Measurements from ENCODE around the gene HOXB5. TPM values are rescaled to one million over a fixed set of nuclear protein-coding genes. Genes with fewer than 3 reads are reported as not detected.

The HOXB5 gene
- total RNA-seq, 1 experiment from 2014 or later, result not detected

DNA sequence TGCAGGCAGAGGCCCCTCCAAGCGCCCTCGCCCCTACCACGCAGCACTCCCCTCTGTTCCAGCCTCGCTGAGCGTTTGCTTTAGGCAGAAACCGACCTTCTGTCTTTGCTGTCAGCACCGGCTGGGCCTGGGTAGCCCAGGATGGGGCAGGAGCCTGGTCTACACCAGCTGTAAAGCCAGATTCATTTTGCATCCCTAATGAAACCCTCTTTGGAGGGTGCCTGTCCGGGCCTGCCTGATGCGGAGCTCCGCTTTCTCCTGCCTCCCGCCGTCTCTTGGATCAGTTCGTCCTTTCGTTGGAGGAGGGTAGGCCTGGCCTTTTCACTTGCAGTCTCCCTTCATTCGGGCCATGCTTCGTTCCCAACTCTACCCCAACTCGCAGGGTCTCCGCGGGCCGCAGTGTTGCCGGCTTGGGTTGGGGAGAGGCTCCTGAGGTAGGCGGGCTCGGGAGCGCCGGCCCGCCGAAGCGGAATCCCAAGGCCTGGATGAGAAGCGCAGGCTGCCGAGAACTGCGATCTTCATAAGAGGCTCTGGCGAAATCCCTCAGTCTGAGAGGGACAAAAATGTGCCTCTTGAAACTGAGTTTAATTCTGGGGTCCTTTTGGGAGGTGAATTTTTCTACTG lies 26.4 kb upstream of the HOXB5 start:
- H3K4me2 ChIP-seq (ENCODE audit: low read depth, low read length, poor library complexity, severe bottlenecking), result no peak overlapping the region

DNA sequence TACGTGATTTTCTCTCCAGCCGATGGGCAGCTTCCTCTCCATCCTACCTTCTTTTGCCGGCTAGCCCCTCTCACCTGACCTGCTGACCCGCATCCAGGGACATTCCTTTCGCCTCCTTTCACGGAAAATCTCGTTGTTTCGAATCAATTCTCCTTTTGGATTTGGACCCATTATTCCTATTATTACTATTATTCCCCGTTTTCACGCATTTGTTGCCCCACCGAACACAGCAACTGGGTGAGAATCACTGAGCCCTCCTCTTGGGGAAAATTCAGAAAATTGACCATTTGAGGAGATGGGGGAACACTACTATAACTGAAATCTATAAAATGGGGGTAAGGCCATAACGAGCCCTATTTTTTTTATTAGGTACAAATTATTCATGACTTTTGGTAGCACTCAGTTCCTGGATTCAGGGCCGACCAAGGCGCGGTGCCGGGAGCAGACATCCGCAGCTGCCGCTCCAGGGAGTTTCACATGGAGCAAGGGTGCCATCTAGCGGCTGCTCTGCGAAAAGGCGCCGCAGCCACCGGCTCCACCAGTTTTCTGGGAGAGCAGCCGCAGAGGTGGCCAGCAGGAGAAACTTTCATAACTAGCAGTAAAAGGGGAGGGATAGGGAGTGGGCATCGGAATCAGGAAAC lies 24.8 kb upstream of the HOXB5 start:
- Histone ChIP-seq H3K79me2 (ENCODE audit: low read length) (no peaks in the 10 kb centered on the region), H3K9me2 (replicated peaks; ENCODE audit: insufficient read depth, low read length) (no peaks in the 10 kb centered on the region), H3K4me2 (ENCODE audit: low read depth, low read length, poor library complexity, severe bottlenecking) (no peak overlapping the region), H2AFZ (ENCODE audit: low read length) (no peak overlapping the region), H4K20me1 (ENCODE audit: insufficient read depth, low read depth, low read length) (no peaks in the 10 kb centered on the region), H3K4me3 (ENCODE audit: low read length) (no peak overlapping the region), H3K27ac (ENCODE audit: low read length) (no peak overlapping the region), H3K27me3 (ENCODE audit: low read length) (no peaks in the 10 kb centered on the region), H3K9ac (ENCODE audit: low read length) (no peak overlapping the region), H3K36me3 (ENCODE audit: insufficient read depth, low read length) (no peaks in the 10 kb centered on the region), H3K9me3 (ENCODE audit: low read length) (no peaks in the 10 kb centered on the region), H3K4me1 (ENCODE audit: low read length) (peaks cover 6% of the 10 kb centered on the region)
- DNase-seq, result peak; percentile 90

More for the DNA sequence above, 26.4 kb upstream of the HOXB5 start:
- H3K27me3 ChIP-seq (ENCODE audit: low read length), result no peaks in the 10 kb centered on the region
- no peak overlapping the region for H3K9ac ChIP-seq (ENCODE audit: low read length)
- H3K9me2 ChIP-seq (replicated peaks; ENCODE audit: insufficient read depth, low read length), result no peaks in the 10 kb centered on the region
- H3K4me1 ChIP-seq (ENCODE audit: low read length), result no peaks in the 10 kb centered on the region
- no peaks in the 10 kb centered on the region for H4K20me1 ChIP-seq (ENCODE audit: insufficient read depth, low read depth, low read length)
- H2AFZ ChIP-seq (ENCODE audit: low read length), result no peak overlapping the region
- no peak for DNase-seq
- H3K36me3 ChIP-seq (ENCODE audit: insufficient read depth, low read length), result no peaks in the 10 kb centered on the region
- no peaks in the 10 kb centered on the region for H3K79me2 ChIP-seq (ENCODE audit: low read length)
- H3K27ac ChIP-seq (ENCODE audit: low read length), result no peak overlapping the region
- H3K4me3 ChIP-seq (ENCODE audit: low read length), result no peak overlapping the region
- no peaks in the 10 kb centered on the region for H3K9me3 ChIP-seq (ENCODE audit: low read length)

DNA sequence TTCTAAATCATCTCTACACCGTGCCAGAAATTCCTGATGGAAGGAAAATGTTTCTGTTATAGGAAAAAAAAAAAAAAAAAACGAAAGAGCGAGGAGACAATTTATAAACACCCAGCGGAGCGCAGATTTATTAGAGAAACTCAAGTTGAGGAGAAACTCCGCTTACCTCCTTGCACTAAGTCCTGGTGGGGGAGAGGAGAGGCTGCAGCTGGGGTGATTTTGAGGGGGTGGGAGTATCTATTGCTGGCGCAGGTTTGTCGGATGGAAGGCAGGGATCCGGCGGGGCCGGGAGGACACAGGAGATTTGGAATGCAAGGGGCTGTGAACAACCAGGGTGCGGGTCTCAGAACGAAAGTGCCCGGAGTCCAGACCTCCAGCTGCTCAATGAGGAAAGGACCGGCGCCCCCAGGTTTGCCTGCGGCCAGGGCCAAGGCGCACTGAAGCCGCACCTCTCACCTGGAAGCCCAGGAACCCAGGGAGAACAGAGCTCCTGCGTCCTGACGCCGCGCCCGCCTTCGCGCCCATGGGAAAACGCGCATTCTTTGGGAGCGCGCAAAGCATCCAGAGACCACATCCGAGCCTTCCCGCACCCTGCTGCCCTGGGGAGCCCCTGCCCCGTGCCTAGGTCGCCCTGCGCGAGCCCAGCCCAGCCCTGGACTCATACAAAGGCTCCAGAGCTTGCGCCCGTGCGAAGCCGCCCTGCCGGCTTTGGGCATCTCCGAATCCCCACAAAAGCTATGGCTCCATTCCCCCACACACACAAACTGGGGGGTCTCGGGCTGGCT lies 24.1 kb upstream of the HOXB5 start:
- no peak overlapping the region for H3K4me3 ChIP-seq (ENCODE audit: low read length)
- H3K9me3 ChIP-seq (ENCODE audit: low read length), result no peaks in the 10 kb centered on the region
- no peak overlapping the region for H2AFZ ChIP-seq (ENCODE audit: low read length)
- peaks cover 11% of the 10 kb centered on the region for H3K4me1 ChIP-seq (ENCODE audit: low read length)
- H3K9ac ChIP-seq (ENCODE audit: low read length), result no peak overlapping the region
- no peaks in the 10 kb centered on the region for H3K9me2 ChIP-seq (replicated peaks; ENCODE audit: insufficient read depth, low read length)
- no peaks in the 10 kb centered on the region for H3K36me3 ChIP-seq (ENCODE audit: insufficient read depth, low read length)
- no peak for DNase-seq
- no peak overlapping the region for H3K27ac ChIP-seq (ENCODE audit: low read length)
- no peak overlapping the region for H3K4me2 ChIP-seq (ENCODE audit: low read depth, low read length, poor library complexity, severe bottlenecking)
- H3K27me3 ChIP-seq (ENCODE audit: low read length), result no peaks in the 10 kb centered on the region
- no peaks in the 10 kb centered on the region for H4K20me1 ChIP-seq (ENCODE audit: insufficient read depth, low read depth, low read length)
- H3K79me2 ChIP-seq (ENCODE audit: low read length), result no peaks in the 10 kb centered on the region

DNA sequence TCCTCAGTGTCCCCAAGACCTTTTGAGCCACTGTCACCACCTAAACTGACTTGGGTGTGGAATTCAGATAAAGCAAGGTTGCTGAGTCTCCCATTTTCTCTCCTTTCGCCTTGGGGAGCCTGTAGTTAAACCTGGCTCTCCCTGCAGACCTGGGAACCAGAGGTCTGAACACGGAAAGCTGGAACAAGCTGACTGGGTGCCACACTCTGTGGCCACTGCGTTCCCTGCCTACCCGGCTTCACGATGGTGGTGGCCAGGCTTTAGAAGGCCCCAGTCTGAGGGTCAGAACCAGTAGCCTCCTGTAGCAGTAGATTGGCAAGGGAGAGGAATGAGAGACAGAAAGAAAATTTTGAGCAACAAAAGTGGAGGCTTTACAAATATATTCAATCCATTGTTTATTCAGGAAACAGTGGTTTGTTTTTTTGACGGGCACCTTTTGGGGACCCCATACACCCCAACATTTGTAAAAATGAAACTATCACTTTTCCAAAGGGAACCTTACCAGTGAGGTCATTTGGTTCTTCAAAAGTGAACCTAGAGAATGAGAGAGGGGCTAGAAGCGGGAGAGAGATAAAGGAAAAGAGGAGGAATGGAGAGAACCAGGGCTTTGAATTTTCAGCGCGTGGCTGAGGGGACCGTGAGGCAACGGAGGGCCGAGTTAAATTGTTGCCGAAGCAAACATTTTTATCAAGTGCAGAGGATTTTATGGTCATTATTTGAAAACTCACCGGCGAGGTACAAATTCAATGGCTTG lies 23.3 kb upstream of the HOXB5 start:
- H3K9ac ChIP-seq (ENCODE audit: low read length), result no peak overlapping the region
- no peaks in the 10 kb centered on the region for H3K79me2 ChIP-seq (ENCODE audit: low read length)
- H3K27ac ChIP-seq (ENCODE audit: low read length), result no peak overlapping the region
- H3K4me3 ChIP-seq (ENCODE audit: low read length), result no peak overlapping the region
- H3K4me1 ChIP-seq (ENCODE audit: low read length), result peaks cover 19% of the 10 kb centered on the region
- no peak overlapping the region for H2AFZ ChIP-seq (ENCODE audit: low read length)
- no peak for DNase-seq
- no peaks in the 10 kb centered on the region for H3K27me3 ChIP-seq (ENCODE audit: low read length)
- H4K20me1 ChIP-seq (ENCODE audit: insufficient read depth, low read depth, low read length), result no peaks in the 10 kb centered on the region
- no peaks in the 10 kb centered on the region for H3K36me3 ChIP-seq (ENCODE audit: insufficient read depth, low read length)
- no peaks in the 10 kb centered on the region for H3K9me3 ChIP-seq (ENCODE audit: low read length)
- no peaks in the 10 kb centered on the region for H3K9me2 ChIP-seq (replicated peaks; ENCODE audit: insufficient read depth, low read length)
- H3K4me2 ChIP-seq (ENCODE audit: low read depth, low read length, poor library complexity, severe bottlenecking), result no peak overlapping the region

DNA sequence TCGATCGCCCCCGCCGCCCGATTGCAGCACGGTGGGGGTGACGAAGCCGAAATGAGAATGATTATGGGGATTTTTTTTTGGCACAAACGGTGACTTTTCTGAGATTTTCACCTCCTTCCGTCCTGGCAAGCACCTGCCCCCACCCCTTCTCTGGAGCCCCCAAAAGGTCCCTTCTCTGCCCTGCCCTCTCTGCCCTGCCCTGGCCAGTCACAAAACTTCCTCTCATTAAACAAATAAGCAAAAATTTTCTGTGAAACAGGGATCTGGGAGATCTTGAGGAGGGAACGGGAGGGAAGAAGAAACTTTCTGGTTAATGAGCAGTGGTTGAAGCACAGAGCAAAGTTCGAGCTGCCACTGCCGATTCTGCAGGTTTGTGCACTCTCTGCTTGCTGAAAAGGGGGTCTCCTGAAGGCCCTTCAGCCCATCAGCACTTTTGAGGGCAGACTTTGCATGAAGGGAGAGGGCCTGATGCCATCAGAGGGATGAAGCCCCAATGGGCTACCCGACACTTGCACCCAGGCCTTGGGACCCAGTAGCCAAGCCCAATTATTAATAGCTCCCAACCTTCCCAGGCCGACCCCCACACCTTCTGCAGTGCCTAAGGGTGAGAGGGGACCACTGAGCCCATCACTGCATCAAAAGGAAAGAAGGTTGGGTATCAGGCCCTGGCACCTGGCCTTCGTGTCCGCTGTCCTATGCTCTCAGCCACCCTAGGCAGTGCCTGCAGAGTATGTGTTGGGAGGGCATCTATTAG lies 22.6 kb upstream of the HOXB5 start:
- Histone ChIP-seq H3K4me1 (ENCODE audit: low read length) (peaks cover 26% of the 10 kb centered on the region), H3K9me2 (replicated peaks; ENCODE audit: insufficient read depth, low read length) (no peaks in the 10 kb centered on the region), H3K27me3 (ENCODE audit: low read length) (no peaks in the 10 kb centered on the region), H3K9me3 (ENCODE audit: low read length) (no peaks in the 10 kb centered on the region), H3K79me2 (ENCODE audit: low read length) (no peaks in the 10 kb centered on the region), H3K4me3 (ENCODE audit: low read length) (no peak overlapping the region), H3K9ac (ENCODE audit: low read length) (no peak overlapping the region), H3K27ac (ENCODE audit: low read length) (no peak overlapping the region), H3K36me3 (ENCODE audit: insufficient read depth, low read length) (no peaks in the 10 kb centered on the region), H2AFZ (ENCODE audit: low read length) (no peak overlapping the region), H4K20me1 (ENCODE audit: insufficient read depth, low read depth, low read length) (no peaks in the 10 kb centered on the region), H3K4me2 (ENCODE audit: low read depth, low read length, poor library complexity, severe bottlenecking) (no peak overlapping the region)
- no peak for DNase-seq

DNA sequence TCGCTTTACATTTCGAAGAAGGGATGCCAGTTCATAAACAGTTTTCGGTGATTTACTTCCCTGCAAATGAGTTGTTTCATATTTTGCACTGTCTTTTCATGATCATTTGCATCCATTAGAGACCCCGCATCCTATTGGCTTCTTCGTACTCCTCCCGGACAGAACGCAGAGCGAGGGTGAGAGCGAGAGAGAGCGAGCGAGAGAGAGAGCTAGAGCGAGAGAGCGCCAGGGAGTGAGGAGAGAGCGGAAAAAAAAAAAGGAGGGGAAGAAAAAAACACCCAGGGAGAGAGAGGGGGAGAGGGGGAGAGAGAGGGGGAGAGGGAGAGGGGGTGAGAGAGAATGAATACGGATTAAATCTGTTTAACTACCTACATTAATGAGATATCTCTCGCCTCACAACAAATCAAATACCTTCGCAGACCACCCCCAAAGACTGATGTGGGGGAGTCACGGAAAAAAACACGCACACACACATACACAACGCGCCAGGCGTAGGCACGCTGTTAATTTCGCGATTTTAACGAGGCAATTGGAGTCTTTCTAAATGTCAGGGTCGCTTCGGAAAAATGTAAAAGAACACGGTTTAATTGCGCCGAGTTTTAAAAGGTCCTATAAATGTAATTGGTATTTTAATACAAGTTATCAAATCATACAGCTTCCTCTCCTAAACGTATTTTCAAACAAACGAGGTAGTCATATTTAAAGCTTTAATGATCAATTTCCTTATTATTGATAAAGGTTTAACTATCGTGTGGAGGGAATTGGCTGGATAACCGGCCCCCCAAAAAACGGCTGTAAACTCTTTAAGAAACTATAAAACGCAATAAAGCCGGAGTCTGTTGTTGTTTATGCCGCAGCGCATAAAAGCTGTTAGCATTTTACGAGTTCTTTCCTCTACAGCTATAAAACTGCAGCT lies 21.7 kb upstream of the HOXB5 start, which contains the start of gene HOXB8:
Gene HOXB8 (minus strand): TSS at position 246 of the 916 bp plus-strand sequence. CDS start 588 bp downstream, outside the sequence.
- Histone ChIP-seq H2AFZ (ENCODE audit: low read length) (no peak within 1 kb of the TSS), H3K27me3 (ENCODE audit: low read length) (no peaks in the 10 kb centered on the region), H3K79me2 (ENCODE audit: low read length) (no peaks in the 10 kb centered on the region), H3K36me3 (ENCODE audit: insufficient read depth, low read length) (no peaks in the 10 kb centered on the region), H3K9me3 (ENCODE audit: low read length) (no peaks in the 10 kb centered on the region), H3K9ac (ENCODE audit: low read length) (no peak within 1 kb of the TSS), H3K27ac (ENCODE audit: low read length) (no peak within 1 kb of the TSS), H3K9me2 (replicated peaks; ENCODE audit: insufficient read depth, low read length) (no peaks in the 10 kb centered on the region), H3K4me3 (ENCODE audit: low read length) (no peak within 1 kb of the TSS), H3K4me1 (ENCODE audit: low read length) (peaks cover 32% of the 10 kb centered on the region), H3K4me2 (ENCODE audit: low read depth, low read length, poor library complexity, severe bottlenecking) (no peak within 1 kb of the TSS), H4K20me1 (ENCODE audit: insufficient read depth, low read depth, low read length) (no peaks in the 10 kb centered on the region)
- no peak for DNase-seq
